NCI-H524 (cell line): Measurements from ENCODE around the gene EFNA3.
"Not testable (repeated sequence)": the region's sequence is repeated elsewhere in the genome, so short reads cannot be mapped to it uniquely, and the experiment has no call there.

Experiments
- DNase-seq, 2 experiments: peaks; one replicate each; lab custom pipeline; 2025; lab: John Stamatoyannopoulos, UW

The EFNA3 gene

DNA sequence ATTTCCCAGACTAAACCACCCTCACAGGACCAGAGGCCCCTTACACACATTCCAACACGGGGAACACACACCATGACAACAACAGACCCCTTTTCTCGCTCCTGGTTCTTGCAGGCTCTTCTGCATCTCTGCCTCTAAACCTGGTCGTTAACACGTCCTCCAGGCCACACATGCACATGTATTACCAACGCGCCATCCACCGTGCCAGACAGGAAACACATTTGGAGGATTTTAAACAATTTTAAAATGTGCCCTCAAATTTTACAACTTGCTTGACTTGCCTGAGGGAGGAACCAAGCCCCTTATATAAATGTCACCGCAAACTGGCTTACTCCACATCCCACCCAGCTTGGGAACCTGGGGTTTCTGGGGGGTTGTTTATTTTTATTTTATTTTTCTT lies 32.2 kb downstream of the EFNA3 start:
- no peak for DNase-seq

DNA sequence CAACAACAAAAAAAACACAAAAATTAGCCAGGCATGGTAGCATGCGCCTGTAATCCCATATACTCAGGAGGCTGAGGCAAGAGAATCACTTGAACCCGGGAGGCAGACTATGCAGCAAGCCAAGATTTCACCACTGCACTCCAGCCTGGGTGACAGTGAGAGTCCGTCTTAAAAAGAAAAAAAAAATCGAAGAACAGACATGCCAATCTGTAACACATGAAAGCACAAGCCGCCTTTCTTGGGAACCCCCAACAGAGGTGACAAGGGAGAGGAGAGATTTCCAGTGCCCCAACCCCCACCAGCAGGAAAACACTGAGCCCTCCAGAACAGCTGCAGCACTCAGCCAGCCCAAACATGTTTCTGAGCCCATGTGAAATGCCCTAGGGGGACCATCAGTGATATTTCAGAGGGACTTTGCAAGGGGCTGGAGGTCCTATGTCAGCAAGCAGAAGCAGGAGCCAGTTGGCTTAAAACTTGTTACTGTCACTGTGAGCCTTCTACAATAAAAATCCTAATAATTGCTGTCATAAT lies 34.9 kb downstream of the EFNA3 start:
- peak in 1 of 2 experiments; percentile 28 for DNase-seq

DNA sequence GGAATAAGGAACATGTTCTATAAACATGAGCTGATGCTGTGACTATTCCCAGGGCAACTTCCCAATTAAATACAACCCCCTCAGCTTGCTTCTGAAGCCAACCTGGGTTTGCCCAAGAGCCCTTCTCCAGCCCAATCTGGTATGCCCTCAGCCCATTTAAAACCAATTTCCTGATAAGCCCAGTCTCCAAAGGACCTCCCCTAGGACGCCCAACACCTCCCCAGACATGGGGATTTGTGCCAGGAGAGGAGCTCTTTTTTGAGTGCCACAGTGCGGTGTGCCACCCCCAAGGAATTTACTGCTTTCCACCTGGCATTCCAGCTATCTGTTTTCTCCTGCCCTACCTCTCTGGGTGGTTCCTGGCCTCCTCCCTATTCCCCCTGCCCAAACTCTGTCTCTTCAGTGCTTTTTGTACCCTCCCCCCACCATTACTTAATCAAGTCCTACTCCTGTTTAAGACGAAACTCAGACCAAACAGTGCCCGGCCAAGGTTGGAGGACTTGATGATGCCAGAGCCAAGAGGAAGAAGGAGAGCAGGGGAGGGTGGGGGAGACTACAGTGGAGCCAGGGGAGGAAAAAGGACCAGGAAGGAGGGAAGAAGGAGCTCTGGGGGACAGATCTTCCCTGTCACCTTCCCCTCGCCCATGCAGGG lies 37.6 kb downstream of the EFNA3 start:
- DNase-seq = no peak

DNA sequence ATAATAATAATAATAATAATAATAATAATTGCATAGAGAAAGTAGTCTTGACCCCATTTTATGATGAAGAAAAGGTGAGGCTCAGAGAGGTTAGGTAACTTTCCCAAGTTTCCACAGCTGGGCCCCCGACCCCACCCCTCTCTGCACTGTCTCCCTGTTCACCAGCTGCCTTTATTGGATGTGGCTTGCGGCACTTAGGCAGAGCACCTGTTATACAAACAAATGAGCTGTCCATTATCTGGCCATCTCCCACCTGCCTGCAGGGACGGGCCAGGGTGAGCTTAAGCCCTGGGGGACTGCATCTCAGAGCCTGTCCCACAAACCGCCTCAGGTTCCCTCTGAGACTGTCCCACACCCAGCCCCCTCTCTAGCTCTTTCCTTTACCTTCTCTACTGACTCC lies 39.0 kb downstream of the EFNA3 start:
- DNase-seq = peak in 1 of 2 experiments; percentile 16

DNA sequence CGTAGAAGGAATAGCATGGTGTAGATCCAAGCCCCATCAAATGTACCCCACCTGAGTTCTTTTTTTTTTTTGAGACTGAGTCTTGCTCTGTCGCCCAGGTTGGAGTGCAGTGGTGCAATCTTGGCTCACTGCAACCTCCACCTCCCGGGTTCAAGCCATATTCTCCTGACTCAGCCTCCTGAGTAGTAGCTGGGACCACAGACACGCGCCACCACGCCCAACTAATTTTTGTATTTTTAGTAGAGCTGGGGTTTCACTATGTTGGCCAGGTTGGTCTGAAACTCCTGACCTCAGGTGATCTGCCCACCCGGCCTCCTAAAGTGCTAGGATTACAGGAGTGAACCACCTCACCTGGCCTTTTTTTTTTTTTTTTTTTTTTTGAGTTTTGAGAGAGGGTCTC lies 39.5 kb downstream of the EFNA3 start:
- not testable (repeated sequence) for DNase-seq

DNA sequence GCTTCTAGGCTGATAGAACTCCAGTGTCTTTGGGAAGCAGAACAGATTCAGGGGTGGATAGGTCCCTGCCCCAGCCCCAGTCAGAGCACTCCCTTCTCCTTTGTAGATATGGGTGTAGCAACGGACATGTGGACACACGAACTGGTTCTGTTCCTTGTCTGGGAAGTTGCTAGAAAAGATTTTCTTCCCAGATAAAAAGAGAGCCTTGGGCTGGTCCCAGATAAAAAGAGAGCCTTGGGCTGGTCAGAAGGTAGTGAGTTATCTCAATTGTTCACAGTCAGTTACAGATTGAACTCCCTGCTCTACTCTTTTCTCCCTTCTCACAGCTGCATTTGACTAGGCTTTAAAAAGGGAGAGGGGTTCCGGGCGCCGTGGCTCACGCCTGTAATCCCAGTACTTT lies 41.6 kb downstream of the EFNA3 start:
- no peak for DNase-seq

DNA sequence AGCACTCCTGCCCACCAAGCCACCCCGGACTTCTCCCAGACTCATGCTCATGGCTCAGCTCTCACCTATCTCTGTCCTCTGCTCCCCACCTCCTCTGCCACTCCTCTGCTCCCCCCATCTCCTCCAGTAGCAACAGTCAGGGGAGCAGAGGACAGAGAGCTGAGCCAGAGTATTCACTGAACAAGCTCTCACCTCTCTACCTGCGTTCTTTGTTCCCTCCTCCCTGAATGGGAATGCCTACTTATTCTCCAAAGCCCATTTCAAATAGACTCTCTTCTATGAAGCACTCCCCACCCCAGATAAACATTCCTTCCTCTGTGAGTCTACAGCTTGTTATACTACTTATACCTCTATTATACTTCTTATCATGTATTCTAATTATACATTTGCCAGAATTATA lies 42.6 kb downstream of the EFNA3 start:
- no peak for DNase-seq

DNA sequence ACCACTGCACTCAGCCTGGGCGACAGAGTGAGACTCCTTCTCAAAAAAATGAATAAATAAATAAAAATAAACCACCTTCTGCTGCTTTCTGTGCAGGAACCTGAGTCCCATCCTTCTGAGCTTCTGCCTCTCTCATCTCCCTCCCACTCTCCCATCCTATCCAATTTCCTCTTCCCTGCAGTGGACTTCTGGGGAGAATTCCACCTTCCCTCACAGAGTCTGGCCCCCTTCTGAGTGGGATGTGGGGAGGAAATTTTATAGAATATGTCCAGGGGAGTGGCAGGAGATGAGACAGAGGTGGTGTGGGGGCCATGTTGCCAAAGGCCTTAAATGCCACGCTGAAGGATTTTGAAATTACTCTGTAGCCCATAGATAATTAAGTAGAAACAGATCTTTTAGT lies 43.7 kb downstream of the EFNA3 start:
- DNase-seq = no peak

DNA sequence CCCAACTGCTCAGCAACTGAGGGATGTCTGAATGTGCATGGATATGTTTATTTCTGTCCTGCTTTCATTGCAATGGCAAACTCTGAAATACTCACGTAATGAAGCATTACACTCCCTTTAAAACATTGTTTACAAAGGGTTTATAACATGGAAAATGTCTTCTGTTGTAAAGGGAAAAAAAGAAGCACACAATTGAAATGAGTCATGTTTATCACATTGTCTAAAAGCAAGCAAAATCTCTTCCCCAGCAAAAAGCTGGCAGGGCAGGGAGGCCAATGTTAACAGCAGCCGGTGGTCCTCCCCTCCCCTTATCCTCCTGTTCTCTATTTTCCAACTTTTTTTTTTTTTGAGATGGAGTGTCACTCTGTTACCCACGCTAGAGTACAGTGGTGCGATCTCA lies 45.2 kb downstream of the EFNA3 start:
- no peak for DNase-seq

DNA sequence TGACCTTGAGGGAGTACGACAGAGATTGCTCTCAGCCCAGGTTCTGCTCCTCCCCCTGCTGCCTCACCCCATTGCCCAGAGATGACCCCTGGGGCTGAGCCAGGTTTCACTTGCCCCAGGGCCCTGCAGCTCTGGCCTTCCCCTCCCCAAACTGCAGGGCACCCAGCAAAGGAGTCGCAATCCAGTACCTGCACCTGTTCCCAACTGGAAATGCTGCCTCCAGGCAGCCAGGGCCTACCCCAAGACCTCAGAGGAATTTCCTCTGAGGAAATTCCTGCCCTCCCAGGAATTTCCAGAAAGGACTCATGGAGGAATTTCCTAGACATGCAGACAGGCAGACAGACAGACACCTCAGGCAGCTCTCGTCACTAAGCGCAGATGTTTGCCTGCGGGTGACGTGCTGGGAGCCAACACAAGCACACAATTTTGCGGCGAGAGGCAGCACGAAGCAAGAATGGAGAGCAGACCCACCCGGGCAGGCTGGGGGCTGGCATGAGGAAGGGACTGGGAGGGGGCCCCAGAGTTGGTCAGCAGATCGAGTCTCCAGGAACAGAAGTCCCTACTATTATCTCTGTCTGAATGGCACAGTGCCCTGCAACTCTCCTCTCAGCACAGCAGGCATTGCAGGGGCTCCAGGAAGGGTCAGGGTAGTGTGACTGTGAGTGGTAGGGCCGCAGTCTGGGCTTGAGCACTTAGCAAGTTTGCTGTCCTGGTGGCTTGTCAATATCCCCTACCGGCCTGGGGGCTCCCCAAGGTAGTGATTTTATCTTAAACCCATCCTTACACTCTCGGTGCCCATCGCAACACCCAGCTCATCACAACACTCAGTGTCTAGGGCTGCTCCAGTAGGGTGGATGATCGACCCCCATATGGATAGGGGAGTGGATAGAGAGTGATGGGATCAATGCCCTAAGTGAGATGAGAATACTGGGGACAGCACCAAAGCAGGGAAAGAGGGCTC lies 46.1 kb downstream of the EFNA3 start:
- no peak for DNase-seq

DNA sequence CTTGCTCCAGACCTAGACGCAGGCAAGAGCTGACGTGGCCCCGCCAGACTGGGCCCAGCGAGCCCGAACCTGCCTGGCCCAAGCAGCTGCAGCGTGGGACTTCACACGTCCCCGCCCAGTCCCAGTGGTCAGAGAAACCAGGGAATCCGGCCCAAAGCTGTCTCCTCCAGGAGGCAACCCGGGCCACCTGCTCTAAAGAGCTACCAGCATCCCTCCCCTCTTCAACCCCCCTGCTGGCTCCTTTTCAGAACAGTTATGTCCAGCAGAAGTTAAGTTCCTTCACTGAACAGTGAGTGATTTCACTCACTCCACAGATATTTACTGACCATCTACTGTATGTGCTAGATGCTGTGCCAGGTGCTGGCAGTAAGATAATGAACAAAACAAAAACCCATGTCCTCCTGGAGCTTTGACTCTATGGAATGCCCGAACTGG lies 46.9 kb downstream of the EFNA3 start:
- no peak for DNase-seq

DNA sequence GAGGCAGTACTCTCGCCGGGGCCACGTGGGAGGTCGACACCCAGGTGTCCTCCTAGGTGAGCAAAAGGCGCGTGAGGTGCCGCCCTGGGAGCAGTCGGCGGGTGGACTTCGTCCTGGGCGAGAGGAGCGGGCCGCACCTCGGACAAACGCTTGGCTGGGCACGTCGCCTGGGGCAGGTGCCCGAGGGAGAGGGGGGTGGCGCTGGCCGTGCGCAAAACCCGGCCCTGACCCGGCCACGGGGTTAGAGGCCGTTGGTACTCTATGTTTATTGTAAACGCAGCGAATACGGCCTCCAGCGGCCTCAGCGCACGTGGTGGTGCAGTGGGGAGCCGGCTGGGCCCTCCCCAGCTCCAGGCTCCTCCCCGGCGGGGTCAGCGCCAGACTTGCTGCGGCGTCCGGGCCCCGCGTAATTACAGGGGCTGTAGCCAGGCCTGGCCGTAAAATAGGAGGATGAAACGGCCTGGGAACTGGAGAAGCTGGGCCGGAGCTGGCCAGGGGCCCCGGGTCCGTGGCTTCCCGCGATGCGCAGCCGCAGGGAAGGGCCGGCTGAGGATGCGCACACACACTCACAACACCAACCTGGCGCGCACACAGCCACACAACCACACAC lies 47.4 kb downstream of the EFNA3 start:
- DNase-seq = no peak

DNA sequence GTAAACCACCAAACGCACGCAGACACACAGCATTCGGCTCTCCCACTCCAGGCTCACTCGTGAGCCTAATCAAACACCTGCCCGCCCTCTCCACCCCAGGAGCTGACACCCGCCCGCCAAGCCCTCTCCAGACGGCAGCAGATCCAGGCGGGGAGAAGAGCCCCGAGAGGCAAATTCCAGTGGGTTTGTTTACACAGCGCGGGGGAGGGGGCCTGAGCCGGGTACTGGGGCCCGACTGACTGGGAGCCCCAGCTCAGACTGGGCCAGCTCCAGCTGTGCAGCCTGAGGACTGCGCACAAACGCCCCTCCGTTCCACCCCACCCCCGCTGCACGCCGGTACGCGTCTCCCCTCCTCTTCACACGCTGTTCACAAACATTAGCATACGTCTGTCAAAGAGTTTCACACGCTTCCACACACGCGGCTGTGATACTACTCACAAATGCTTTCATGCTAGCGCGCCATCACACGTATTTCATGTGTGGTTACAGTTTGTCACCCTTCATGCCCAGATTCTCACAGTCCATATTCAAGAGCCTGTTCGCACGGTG lies 48.0 kb downstream of the EFNA3 start:
- DNase-seq = peak; percentile 49 to 59

DNA sequence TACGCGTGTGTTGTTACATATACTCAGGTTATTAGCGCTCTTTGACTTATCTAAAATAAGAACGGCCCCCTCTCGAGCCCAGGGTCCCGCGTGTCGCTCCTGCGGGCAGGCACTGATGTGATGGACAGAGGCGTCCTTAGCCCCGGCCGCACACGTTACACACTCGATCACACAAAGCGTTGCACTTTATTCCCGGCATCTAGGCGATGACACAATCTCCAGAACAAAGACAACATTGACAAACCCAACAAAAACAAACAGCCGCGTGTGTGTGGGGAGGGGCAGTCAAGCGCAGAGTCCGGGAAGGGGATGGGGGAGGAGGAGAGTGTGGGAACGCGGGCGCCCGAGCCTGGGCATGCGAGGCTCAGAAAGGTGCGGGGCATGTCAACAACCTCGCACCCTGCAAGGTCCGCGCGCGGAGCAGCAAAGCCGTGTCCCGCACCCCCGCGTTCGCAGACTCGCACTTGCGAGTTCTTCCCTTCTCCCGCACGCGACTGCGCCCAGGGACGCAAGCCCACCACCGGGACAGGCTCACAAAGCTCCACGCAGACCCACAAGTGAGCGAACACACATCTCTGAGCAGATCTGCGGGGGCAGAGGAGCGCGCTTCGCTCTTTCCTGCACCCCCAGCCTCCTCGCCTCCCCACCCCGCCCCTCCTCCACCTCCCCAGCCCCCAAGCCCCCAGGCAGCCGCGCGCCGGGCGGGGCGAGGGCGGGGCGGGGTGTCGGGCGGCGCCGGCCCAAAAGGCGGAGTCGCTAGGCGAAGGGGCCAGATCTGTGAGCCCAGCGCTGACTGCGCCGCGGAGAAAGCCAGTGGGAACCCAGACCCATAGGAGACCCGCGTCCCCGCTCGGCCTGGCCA lies 48.7 kb downstream of the EFNA3 start, which contains the start of gene EFNA1:
Gene EFNA1, plus strand, starts transcription at position 772 of the 862 bp plus-strand sequence. CDS start 102 bp downstream, outside the sequence.
- DNase-seq = peak in 1 of 2 experiments; percentile 45

DNA sequence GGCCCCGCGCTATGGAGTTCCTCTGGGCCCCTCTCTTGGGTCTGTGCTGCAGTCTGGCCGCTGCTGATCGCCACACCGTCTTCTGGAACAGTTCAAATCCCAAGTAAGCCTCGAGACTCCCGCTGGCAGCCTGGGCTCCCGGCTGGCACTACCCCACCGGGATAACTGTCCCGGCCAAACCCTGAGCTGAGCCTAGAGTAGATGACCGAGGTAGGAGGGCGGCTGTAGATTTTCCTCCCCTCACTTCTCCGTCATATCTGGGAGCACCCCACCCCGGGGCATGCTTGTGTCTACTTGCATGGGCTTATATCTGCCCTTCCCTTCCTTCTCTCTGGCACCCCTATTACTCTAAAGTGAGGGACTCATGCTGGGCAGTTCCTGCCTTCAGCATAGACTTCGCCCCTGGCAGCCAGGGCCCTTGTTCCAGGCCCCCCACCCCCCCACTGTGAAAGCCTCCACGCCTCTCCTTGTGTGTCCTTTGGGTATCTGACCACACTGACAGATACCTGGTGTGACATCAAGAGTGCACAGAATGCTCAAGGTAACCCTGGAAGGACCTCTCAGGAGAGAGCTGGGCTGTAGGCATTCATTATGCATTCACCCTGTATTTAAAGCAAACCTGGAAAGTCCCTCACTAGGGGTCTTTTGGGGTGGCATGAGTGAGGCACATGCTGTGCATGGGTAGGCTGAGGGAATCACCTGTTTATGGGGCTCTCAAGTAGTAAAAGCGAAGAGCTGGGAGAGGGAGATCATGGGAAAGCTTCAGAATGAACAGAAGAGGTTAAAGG lies 49.5 kb downstream of the EFNA3 start:
- DNase-seq = no peak

DNA sequence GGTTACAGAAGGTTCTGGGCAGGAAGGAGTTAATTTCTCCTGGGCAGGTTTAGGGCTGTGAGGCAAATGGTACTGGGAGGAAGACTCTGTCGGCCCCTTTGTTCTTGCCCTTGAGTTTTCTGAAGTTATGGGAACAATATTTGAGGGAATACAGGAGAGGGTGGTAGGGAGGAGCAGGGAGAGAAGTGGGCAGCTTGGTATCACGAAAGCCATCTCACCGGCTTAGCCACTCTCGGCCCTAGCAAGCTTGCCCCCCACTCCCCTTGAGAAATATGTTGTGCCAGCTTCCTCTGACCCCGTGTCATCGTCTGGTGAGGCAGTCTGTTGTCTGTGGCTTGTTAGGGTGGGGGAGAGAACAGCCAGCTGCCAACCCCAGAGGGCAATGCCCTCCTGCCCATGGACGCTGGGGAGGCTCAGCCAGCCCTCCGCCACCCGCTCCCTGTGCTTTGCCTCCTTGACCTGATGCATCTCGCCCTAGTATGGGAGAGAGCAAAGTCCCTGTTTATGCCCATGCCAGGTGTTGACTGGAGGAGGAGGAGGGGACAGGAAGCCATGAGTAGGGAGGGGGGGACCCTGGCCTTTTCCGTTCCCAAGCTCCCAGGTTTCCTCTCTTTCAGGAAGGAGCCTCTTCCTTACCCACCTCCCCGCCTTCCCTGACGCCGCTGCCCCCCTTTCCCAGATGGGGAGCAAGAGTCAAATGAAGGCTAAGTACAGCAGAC lies 50.3 kb downstream of the EFNA3 start:
- peak; percentile 36 to 41 for DNase-seq

DNA sequence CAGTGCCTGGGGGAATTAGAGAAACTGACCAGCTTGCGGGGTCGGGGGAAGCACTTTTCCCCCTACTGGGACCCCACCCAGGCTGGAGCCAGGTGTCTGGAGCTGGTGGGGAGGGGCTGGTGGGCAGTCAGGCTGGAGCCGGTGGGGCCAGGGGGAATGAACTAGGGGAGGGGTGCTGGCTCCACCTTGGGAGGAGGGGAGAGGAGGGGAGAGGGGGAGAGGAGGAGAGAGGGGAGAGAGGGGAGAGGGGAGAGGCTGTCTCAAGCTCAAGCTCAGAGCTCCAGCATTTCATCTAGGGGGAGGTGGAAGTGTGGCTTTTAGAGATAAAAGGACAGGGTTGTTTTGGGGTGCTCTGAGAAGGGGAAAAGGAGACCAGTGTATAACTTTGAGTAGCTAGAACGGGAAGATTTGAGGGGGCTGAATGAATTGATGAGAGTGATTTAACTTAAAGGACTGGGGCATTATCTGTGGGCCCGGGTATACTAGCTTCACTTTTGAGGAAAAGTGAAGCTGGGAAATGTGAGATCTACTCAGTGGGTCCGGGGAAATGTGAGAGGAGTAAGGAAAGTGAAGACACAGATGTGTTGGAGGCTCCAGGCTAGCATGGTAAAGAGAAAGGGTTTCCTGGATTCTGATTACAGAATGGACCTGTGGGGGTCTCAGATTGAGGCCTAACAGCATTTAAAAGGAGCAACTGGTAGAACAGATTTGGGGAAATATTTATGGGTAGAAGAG lies 51.8 kb downstream of the EFNA3 start:
- no peak for DNase-seq

DNA sequence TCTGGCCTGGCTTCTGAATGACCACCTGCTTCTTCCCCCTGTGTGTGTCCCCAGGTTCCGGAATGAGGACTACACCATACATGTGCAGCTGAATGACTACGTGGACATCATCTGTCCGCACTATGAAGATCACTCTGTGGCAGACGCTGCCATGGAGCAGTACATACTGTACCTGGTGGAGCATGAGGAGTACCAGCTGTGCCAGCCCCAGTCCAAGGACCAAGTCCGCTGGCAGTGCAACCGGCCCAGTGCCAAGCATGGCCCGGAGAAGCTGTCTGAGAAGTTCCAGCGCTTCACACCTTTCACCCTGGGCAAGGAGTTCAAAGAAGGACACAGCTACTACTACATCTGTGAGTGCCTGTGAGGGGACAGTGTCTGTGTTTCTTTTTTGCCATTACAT lies 52.6 kb downstream of the EFNA3 start:
- no peak for DNase-seq

DNA sequence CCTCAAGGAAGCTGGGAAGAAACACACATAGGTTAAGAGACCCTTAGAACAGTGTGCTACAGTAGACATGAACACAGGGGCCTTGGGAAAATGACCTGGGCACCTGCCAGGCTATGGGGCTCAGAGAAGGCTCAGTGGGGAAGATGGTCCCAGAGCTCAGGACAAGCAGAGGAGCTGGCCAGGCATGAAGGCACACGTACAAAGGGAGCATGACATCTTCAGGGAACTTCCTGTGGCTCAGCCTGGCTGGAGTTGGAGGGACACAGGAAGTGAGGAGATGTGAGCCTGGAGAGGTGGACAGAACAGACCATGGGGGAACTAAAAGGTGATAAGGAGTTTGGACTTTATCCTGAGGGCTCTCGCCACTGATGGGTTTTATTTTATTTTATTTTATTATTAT lies 53.2 kb downstream of the EFNA3 start:
- DNase-seq = no peak
